T47D (cell line): ENCODE results near the gene TRIM51.
"Not testable (repeated sequence)": the region's sequence is repeated elsewhere in the genome, so short reads cannot be mapped to it uniquely, and the experiment has no call there.

Source experiments
- DNase-seq, 2 experiments: peaks; one replicate each; pipeline versions ENCODE4 v3.0.0 to v3.0.0-alpha.2; 2011 to 2012; ENCODE audit warnings: low read depth in 1 of 2, low spot score in 1 of 2
- JUND ChIP-seq: IDR thresholded peaks from 2 replicates; pipeline ENCODE4 v1.6.1; 2012; ENCODE audit warnings: low read depth
- in situ Hi-C: cut with HindIII; loops from 2 replicates; pipeline ENCODE4 v1.10.0; 2016; ENCODE audit warnings: low sequenced_read_pairs, low pct_unique_long_range_greater_than_20kb

TRIM51 gene, protein sequence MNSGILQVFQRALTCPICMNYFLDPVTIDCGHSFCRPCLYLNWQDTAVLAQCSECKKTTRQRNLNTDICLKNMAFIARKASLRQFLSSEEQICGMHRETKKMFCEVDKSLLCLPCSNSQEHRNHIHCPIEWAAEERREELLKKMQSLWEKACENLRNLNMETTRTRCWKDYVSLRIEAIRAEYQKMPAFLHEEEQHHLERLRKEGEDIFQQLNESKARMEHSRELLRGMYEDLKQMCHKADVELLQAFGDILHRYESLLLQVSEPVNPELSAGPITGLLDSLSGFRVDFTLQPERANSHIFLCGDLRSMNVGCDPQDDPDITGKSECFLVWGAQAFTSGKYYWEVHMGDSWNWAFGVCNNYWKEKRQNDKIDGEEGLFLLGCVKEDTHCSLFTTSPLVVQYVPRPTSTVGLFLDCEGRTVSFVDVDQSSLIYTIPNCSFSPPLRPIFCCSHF

DNA sequence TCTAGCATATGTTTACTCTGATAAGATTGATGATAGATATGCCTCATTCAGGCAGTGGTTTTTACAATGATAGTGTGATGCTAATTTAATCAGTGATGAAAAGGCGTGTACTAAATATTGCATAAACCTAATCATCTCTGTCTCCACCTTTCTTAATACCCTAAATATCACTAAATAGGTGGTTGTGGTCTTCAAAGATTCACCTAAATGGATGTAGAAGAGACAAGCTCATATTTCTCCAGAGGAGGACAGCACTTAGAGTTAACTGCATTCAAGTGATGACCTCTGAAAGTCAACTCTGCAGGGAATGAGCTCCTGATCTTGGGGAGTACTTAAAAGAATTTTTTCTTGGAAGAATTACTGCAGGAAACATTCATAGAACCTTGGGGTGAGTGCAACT, at the start of gene TRIM51:
TRIM51 (plus strand) TSS at position 301 of the 400 bp plus-strand sequence. CDS start 2,132 bp downstream, outside the sequence.
- DNase-seq, in situ Hi-C loops: not testable (repeated sequence)

DNA sequence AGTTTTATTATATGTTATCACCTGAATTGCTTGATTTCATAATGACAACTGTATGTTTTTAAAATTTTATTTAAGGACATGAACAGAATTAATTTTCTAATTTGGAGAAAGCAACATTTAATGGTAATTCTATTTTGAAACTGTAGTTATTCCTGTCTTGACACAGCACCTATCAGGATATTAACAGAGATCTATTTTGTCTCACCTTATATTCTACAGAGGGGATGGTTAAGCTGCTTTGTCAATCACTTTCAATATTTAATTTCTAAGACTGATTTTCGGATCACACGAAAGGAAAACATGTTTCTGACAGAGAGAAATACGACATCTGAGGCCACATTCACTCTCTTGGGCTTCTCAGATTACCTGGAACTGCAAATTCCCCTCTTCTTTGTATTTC, 44.6 kb upstream of the TRIM51 start, which contains the start of gene OR5D16:
OR5D16 (plus strand) TSS at position 301 of the 400 bp plus-strand sequence; CDS start at position 301, 0 bp downstream.
- in situ Hi-C loops, result no loop called here

DNA sequence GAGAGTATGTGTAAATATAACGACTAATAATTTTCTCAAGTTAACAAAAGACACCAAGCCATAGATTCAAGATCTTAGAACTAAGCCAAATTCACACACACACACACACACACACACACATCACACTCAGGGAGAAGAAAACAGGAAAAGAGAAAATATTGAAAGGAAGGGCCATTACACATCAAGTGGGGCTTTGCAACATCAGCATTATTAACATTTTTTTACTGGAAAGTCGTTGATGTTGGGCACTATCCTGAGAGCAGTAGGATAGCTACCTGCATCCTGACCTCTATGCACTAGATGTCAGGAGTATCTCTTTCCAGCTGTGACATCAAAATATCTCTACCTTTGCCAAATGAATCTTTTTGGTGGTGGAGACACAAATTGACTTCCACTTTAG, 35.6 kb upstream of the TRIM51 start:
- in situ Hi-C loops, result no loop called here
- no peak for DNase-seq
- no peak for TF ChIP-seq JUND

More for the DNA sequence above, 44.6 kb upstream of the TRIM51 start, which contains the start of gene OR5D16:
- TF ChIP-seq JUND, result no peak
- DNase-seq, result no peak

DNA sequence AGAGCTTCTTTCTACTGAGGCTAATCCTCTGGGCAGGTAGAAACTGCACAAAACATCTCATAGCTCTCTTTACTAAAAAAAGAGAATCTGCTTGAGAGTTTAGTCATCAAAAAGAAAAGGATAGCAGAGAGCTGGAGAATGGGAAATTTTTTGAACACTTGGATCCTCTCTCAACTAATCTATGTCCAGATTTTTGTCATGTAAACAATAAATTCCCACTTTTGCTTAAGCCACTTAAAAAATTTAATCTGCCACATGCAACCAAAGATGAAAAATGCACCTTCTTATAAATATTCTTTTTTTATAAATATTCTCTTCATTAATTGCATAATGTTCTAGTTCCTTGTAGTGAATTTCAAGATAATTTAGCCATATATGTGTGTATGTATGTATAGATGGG, 34.1 kb upstream of the TRIM51 start:
- in situ Hi-C loops, result no loop called here
- no peak for TF ChIP-seq JUND
- no peak for DNase-seq

DNA sequence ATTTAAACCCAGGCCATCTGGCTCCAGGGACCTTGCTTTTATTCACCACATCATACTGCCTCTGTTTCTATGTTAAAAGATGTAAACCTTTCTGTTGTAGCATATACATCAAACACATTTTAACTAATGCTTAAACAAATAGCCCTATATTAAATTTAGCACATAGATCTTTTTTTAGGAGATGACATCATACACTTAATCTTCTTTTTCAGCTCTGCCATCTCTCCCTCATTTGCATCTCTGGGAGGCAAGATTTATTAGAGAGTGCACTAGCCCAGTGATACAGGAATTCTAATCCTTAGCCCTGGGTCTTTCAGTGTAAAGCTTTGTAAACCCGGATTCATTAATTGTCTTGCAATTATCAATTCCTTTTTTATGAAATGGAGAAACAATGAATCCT, 31.0 kb upstream of the TRIM51 start:
- DNase-seq, result no peak
- in situ Hi-C loops, result no loop called here
- TF ChIP-seq JUND, result no peak

DNA sequence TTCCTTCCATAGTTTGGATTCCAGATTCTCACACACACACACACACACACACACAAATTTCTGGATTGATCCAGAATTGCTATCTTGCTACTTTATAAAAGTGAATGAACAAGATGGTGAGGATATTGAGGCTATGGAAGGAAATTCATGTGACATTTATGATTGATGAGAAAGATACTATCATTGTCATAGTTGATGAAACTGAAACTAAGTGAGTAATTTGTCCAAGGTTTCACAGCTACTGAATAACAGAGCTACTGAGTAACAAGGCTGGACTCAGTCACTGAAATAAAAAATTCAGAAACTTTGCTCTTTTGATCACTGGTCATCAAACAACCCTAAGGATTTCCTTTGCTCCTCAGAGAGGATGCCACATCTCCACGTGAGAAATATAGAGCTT, 28.4 kb upstream of the TRIM51 start:
- no peak for DNase-seq
- in situ Hi-C loops, result no loop called here
- no peak for TF ChIP-seq JUND

DNA sequence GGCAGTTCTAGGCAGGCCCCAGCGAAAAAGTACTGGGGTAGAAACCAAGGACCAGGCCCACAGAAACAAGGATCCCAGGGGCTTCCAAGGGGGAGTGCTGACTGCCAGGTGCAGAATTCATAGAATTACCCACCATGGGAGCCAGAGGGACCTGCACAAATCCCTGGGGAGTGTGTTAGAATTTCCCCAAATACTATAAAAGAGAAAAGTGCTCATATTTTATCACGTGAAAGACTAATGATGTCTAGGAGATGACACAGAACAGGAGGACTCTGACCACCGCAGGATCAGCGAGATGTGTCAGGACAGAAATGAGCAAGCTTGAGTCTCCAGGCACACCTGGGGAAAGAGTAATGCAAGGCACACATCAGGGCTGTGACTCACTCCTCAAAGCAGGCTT, 15.7 kb upstream of the TRIM51 start:
- in situ Hi-C loops, DNase-seq: not testable (repeated sequence)

DNA sequence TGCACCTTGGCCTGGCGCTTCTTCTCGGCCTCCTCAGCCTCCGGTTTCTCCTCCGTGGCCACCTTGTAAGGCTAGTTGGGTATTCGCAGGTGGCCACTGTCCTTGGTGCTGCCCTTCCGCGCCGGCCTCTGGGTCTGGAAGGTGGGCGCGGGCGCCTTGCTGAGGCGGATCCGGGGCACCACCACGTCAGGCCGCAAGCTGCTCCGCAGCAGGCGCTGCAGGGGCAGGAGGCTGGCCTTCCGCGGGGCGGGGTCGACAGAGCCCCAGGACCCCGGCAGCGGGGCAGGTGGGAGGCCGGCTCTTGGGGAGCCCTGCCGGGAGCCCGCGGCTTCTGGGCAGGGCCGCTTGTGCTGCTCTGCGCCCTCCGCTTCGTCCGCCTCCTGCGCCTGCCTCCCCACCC, 10.4 kb upstream of the TRIM51 start:
- in situ Hi-C loops, result not testable (repeated sequence)
- peak in 1 of 2 experiments; percentile 36 for DNase-seq

DNA sequence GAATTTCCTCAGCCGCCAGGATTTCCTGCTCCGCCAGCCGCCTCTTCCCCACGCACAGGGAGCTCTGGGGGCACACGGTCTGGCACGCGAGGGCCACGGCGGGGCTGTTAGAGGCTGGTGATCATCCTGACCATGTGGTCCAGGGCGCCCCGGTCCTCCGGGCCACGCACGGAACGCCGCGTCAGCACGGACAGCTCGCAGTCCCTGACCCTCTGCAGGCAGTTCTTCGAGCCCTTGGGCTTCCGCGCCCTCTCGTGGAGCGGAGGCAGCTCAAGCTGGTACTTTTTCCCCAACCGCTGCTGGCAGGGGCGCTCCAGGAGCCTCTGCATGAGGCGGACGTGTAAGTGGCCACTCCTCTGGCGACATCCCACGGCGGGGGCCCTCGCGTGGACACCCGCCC, 10.0 kb upstream of the TRIM51 start:
- in situ Hi-C loops, DNase-seq: not testable (repeated sequence)

DNA sequence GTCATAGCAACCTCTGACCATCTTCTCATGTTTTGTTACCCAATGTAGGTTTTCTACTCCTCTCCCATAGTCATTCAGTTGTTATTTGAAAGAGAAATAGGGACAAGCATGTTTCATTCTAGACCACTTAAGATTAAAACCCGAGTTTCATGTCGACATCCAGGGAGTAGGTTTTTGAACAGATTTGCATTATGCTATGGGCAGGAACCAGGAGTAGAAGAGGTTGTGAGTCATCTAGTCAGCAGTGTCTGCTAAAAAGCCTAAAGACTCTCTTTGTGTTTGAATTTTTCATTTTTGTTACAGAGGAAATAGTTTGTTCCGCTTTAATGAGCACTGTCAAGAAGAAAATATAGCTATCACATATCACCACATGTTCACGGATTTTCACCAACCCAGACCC, 1.9 kb downstream of the TRIM51 start:
- DNase-seq, in situ Hi-C loops: not testable (repeated sequence)

DNA sequence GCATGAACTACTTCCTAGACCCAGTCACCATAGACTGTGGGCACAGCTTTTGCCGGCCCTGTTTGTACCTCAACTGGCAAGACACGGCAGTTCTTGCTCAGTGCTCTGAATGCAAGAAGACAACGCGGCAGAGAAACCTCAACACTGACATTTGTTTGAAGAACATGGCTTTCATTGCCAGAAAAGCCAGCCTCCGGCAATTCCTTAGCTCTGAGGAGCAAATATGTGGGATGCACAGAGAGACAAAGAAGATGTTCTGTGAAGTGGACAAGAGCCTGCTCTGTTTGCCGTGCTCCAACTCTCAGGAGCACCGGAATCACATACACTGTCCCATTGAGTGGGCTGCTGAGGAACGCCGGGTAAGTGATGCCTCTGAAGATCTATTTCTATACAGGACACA, 2.4 kb downstream of the TRIM51 start:
- in situ Hi-C loops, DNase-seq: not testable (repeated sequence)

DNA sequence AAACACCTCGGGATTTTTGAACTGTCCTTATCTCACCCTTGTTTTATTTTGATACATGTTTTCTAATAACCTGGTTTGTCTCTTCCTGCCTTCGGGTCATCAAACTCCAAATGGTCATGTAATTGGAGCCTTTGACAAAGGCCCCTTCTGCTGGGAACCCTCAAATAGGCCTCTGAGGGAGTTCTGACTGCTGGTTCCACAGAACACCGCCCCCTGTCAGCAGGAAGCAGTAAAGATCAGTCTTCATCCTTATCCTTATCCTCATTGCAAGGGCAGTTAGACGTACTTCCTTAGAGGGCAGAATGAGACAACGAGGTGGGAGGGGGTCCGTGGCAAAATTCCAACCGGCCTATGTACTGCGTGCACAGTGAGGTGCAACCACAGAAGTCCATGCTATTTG, 12.1 kb downstream of the TRIM51 start:
- in situ Hi-C loops, result no loop called here
- TF ChIP-seq JUND, result no peak
- DNase-seq, result no peak

DNA sequence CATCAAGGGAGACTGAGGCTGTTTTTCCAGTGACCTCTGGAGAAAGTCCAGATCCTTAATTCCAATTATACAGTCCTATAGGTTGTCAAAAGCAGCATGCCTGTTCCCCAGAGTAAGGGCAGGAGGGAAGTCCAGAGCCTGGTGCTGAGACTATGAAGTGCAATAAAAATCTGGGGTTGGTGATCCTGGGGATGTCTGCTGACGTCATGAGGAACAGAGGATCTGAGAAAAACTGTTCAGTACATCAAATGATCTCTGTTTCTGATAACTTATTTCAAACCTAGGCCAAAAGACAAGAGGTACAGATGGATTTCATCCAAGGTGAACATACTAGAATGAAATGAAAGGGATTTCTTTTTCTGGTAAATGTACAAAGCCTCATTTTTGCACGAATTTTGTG, 19.2 kb downstream of the TRIM51 start:
- TF ChIP-seq JUND, result no peak
- in situ Hi-C loops, result no loop called here
- DNase-seq, result no peak

DNA sequence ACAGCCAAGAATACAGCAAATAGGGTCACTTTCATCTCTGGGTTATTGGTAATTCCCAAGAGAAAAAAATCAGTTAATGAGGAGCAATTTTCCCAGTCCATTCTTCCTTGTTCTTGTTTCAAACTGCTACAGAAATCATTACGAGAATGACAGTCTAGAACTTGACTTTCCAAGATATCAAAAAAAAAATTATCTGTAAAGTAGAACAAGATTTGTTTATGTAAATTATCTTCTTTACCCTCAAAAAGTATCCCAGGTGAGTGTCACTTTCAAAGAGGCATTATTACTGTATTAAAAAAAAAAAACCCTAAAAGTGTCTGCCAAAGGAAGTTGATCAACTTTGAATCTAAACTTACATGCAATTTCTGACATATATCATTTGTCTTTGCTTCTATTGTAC, 31.4 kb downstream of the TRIM51 start, which contains the start of gene OR5W2:
OR5W2 (minus strand) TSS at position 101 of the 400 bp plus-strand sequence; CDS start at position 101, 0 bp downstream.
- DNase-seq, result no peak
- TF ChIP-seq JUND, result no peak
- in situ Hi-C loops, result no loop called here
